Heart right ventricle (tissue), 16 donors: Measurements from ENCODE around the gene HECTD3. TPM values are rescaled to one million over a fixed set of nuclear protein-coding genes. Genes with fewer than 3 reads are reported as not detected.

Experiments
- ATAC-seq, 8 donors: fragments of 200-7000 bp; cut with Tn5 transposase; one replicate each; pipeline ENCODE4 v1.9.1; 2020; ENCODE audit warnings: mild to moderate bottlenecking in 8 of 8, moderate library complexity in 8 of 8, moderate number of reproducible peaks in 1 of 8
- DNase-seq, 2 donors: peaks; one replicate each; pipeline ENCODE4 v3.0.0-alpha.2; 2020
- H3K27ac ChIP-seq, 10 donors: fragments of 200-600 bp; sonication (generic) in 2 of 10; one replicate each; pipeline versions ENCODE4 v1.5.0 to v1.8.0; 2020 to 2022; ENCODE audit warnings: mild to moderate bottlenecking in 3 of 10
- H3K27me3 ChIP-seq, 7 donors: fragments of 200-600 bp; one replicate each; pipeline ENCODE4 v1.8.0; 2021 to 2022; ENCODE audit warnings: mild to moderate bottlenecking in 2 of 7
- H3K36me3 ChIP-seq, 9 donors: fragments of 200-600 bp; sonication (generic) in 1 of 9; one replicate each; pipeline versions ENCODE4 v1.5.0 to v1.8.0; 2020 to 2022; ENCODE audit warnings: mild to moderate bottlenecking in 2 of 9
- H3K4me1 ChIP-seq, 9 donors: fragments of 200-600 bp; sonication (generic) in 1 of 9; one replicate each; pipeline versions ENCODE4 v1.5.0 to v1.8.0; 2020 to 2022; ENCODE audit warnings: mild to moderate bottlenecking in 4 of 9
- H3K4me3 ChIP-seq, 10 donors: fragments of 200-600 bp; sonication (generic) in 2 of 10; one replicate each; pipeline versions ENCODE4 v1.5.0 to v1.8.0; 2020 to 2022; ENCODE audit warnings: mild to moderate bottlenecking in 7 of 10, moderate library complexity in 2 of 10
- H3K9me3 ChIP-seq, 11 donors: fragments of 200-600 bp in 10 of 11; sonication (generic) in 2 of 11; one replicate each; pipeline versions ENCODE4 v1.5.0 to v1.8.0; 2013 to 2022; ENCODE audit warnings: mild to moderate bottlenecking in 2 of 11, control low read depth in 1 of 11, moderate library complexity in 1 of 11
- WGBS, 2 donors: extraction: QIAGEN DNeasy Blood & Tissue Kit; methylation state at CpG; one replicate each; pipeline ENCODE4 v1.1.7; 2013; ENCODE audit warnings: inconsistent platforms in 1 of 2; 5-methylcytosine and 5-hydroxymethylcytosine counted together
- intact Hi-C, 10 donors: fragments of 100-400 bp; cut with DNase I; formaldehyde crosslinking; loops; one replicate each; pipeline versions ENCODE4 v1.11.1 to v1.14.2; 2022
- polyA plus RNA-seq, 2 donors: library from polyadenylated mRNA; stranded (reverse); fragments of 200-250 nt; gene quantifications; one replicate each; pipeline ENCODE4 v1.2.3, GENCODE V29; 2013
- total RNA-seq, 10 donors: library from RNA; stranded (reverse); fragmentation: NEBNext Ultra II Directional in 3 of 10; extraction: Animal tissue kit (Norgen Biotek cat#: 25700) in 3 of 10; gene quantifications; one replicate each; pipeline versions ENCODE4 v1.2.1 to v1.2.4, GENCODE V29; 2021 to 2023
- TF ChIP-seq, protein P1 (sequence below), 9 donors: fragments of 200-600 bp; sonication (generic) in 2 of 9; IDR thresholded peaks; one replicate each; pipeline versions ENCODE4 v1.5.0 to v1.8.0; 2021 to 2022; ENCODE audit warnings: antibody characterized with exemption in 9 of 9, mild to moderate bottlenecking in 5 of 9, moderate library complexity in 1 of 9
- donor health status: Arrhythmogenic right ventricular cardiomyopathy.
- donor health status: ischemic (EF 13 %, LVEDD 7.1; RV severe dilation, severe dysfunction).
- donor health status: healthy with polysubstance abuse.
- donor health status: DM: no; HTN: yes; CAD: no.
- donor health status: DM: no; HTN: no; CAD: no.
- donor health status: ischemic (EF 25% LVEDD 6.9; RV normal size, moderate dysfunction).
- donor health status: ischemic (EF 25% LVEDD 5.7; RV mildly dilated, moderate dysfunction).
- donor health status: healthy.
- donor health status: DM: yes; HTN: yes; CAD: no.
- donor health status: Ischemic cardiomyopathy.
- donor health status: ischemic (EF 35%, LVEDD 5.7; RV mildly dilated, moderate dysfunction).
- donor health status: nonischemic (EF 11% LVEDD 7.7; RV severe dilation, severe dysfunction).
- donor health status: DM: yes; HTN: yes; CAD: no.
- donor health status: PGD.
- donor health status: ischemic (EF 29% LVEDD 5.4; RV normal size, mild dysfunction).
- donor health status: nonischemic (EF 23%, LVEDD 6.1; RV moderate dilation, normal function).

HECTD3 gene
- total and polyA plus RNA-seq, 12 donors = 15.2 to 29.4 (median 18.6) TPM

DNA sequence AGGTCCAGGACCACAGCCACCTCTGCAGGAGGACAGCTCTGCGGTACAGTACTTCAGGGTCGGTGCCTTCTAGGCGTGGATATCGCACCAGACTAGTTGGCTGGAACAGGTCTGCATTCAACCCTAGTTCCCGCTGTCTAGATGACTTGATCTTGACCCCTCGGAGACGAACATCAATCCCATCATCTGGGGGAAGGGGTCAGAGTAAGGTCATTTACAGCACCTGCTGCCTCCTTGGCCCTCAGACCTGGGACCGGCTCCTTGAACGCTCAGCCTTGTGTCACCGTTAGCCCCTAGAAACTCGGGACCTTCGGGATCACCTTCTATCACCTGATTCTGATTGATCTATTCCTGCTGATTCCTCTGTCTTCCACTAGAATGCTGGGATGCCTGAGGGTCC, 2.6 kb downstream of the HECTD3 start:
- ATAC-seq (no peak), DNase-seq (no peak)
- Histone ChIP-seq H3K27me3 (no peaks in the 10 kb centered on the region), H3K27ac (no peak overlapping the region), H3K36me3 (peaks cover 0 to 66% (median 53%) of the 10 kb centered on the region in 9 donors), H3K4me1 (peaks cover 20 to 39% (median 33%) of the 10 kb centered on the region in 9 donors), H3K4me3 (no peak overlapping the region), H3K9me3 (no peaks in the 10 kb centered on the region)
- intact Hi-C loops = loop anchor here in 2 of 10 donors (10.0 kb wide), 2 partner anchors 174 to 214 kb away; no protein-coding TSS in a partner anchor
- TF ChIP-seq, protein P1, sequence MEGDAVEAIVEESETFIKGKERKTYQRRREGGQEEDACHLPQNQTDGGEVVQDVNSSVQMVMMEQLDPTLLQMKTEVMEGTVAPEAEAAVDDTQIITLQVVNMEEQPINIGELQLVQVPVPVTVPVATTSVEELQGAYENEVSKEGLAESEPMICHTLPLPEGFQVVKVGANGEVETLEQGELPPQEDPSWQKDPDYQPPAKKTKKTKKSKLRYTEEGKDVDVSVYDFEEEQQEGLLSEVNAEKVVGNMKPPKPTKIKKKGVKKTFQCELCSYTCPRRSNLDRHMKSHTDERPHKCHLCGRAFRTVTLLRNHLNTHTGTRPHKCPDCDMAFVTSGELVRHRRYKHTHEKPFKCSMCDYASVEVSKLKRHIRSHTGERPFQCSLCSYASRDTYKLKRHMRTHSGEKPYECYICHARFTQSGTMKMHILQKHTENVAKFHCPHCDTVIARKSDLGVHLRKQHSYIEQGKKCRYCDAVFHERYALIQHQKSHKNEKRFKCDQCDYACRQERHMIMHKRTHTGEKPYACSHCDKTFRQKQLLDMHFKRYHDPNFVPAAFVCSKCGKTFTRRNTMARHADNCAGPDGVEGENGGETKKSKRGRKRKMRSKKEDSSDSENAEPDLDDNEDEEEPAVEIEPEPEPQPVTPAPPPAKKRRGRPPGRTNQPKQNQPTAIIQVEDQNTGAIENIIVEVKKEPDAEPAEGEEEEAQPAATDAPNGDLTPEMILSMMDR (IDR thresholded peaks at IDR 0.05) = no peak
- 96 to 98% methylated on average over 12 of the region's 12 CpGs for WGBS, 2 donors

DNA sequence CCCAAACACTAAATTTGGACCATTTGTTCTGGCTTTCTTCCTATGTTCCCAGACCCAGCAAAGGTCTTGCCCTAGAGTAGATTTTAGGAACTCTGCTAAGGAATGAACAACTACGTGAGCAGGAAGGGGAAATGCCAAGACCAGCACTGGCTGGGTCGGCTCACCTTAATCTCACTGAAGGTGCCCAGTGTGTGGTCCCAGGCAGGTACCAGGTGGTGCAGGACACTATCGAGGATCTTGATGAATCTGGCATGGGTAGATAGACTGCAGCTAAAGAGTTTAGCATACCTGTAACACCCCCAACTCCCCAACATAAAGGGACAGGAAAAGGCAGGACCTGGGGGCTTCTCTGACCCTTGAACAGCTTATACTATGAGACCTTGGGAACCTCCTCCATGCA, 3.0 kb downstream of the HECTD3 start:
- TF ChIP-seq, protein P1 (IDR thresholded peaks at IDR 0.05) = no peak
- intact Hi-C loops = loop anchor here in 2 of 10 donors (10.0 kb wide), 2 partner anchors 173 to 213 kb away; no protein-coding TSS in a partner anchor
- no peak for ATAC-seq
- WGBS, 2 donors = 90 to 96% methylated on average over 3 of the region's 3 CpGs
- no peak for DNase-seq
- no peak overlapping the region for H3K27ac ChIP-seq
- H3K4me1 ChIP-seq = peaks cover 19 to 35% (median 29%) of the 10 kb centered on the region in 9 donors
- H3K27me3 ChIP-seq = no peaks in the 10 kb centered on the region
- peaks cover 0 to 67% (median 57%) of the 10 kb centered on the region in 9 donors for H3K36me3 ChIP-seq
- no peaks in the 10 kb centered on the region for H3K9me3 ChIP-seq
- H3K4me3 ChIP-seq = no peak overlapping the region

DNA sequence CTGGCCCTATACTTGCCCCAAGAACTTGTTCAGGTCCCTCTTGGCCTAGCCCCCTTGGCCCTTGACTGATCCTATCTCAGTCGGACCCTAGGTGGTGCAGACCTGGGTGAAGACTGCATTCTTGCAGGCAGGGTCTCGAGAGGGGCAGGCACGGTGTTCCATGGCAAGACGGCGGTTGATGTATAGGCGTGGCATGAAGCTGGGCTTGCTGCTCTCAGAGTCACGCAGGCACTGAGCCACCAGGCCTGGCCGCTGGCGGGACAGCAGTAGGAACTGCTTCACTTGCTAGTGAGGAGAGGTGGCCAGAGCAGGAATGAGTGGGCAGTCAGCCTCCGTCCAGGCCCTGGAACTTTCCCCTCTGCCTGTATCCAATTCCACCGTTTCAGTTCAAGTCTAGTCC, 3.8 kb downstream of the HECTD3 start:
- Histone ChIP-seq H3K4me3 (no peak overlapping the region), H3K9me3 (no peaks in the 10 kb centered on the region), H3K36me3 (peaks cover 0 to 75% (median 65%) of the 10 kb centered on the region in 9 donors), H3K27me3 (no peaks in the 10 kb centered on the region), H3K27ac (no peak overlapping the region), H3K4me1 (peaks cover 17 to 27% (median 21%) of the 10 kb centered on the region in 9 donors)
- no peak for ATAC-seq
- intact Hi-C loops = loop anchor here in 3 of 10 donors (1.0 to 10.0 kb wide), 3 partner anchors 12 to 213 kb away; no protein-coding TSS in a partner anchor
- TF ChIP-seq, protein P1 (IDR thresholded peaks at IDR 0.05) = no peak
- DNase-seq = no peak
- 83 to 84% methylated on average over 11 of the region's 11 CpGs for WGBS, 2 donors

DNA sequence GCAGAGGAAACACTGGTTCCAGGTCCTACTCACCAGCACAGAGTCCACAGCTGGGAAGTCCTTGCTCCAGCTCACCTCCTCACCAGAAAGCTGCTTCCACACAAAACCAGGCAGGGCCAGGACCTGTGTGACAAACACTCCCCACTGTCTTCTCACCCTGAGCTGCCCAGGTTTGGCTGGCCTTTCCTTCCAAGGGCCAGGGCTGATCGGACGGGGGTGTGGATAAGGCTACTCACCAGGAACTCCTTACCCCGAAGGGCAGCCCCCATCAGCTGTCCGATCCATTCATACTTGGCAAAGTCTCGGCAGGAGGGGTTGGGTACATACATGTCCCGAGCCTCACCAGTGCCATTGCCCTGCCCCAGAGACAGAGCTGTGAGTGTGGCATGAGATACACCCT, 5.4 kb downstream of the HECTD3 start:
- Histone ChIP-seq H3K36me3 (peaks cover 0 to 83% (median 69%) of the 10 kb centered on the region in 9 donors), H3K27ac (no peak overlapping the region), H3K4me1 (peaks cover 12 to 19% (median 14%) of the 10 kb centered on the region in 9 donors), H3K4me3 (no peak overlapping the region), H3K9me3 (no peaks in the 10 kb centered on the region), H3K27me3 (no peaks in the 10 kb centered on the region)
- 92 to 95% methylated on average over 6 of the region's 6 CpGs for WGBS, 2 donors
- DNase-seq = no peak
- intact Hi-C loops = loop anchor here in 2 of 10 donors (10.0 kb wide), 2 partner anchors 171 to 211 kb away; no protein-coding TSS in a partner anchor
- TF ChIP-seq, protein P1 (IDR thresholded peaks at IDR 0.05) = no peak
- ATAC-seq = no peak
